Activated CD8-positive, alpha-beta memory T cell treated with anti-CD3 and anti-CD28 coated beads, Interleukin-2, amount 50 U/mL, for 1 hour (primary cell): ENCODE data around the gene ASS1.

ENCODE experiments used
- DNase-seq: peaks from one replicate; pipeline ENCODE4 v3.0.0-alpha.2; 2020; ENCODE audit errors: extremely low read depth

The ASS1 gene

DNA sequence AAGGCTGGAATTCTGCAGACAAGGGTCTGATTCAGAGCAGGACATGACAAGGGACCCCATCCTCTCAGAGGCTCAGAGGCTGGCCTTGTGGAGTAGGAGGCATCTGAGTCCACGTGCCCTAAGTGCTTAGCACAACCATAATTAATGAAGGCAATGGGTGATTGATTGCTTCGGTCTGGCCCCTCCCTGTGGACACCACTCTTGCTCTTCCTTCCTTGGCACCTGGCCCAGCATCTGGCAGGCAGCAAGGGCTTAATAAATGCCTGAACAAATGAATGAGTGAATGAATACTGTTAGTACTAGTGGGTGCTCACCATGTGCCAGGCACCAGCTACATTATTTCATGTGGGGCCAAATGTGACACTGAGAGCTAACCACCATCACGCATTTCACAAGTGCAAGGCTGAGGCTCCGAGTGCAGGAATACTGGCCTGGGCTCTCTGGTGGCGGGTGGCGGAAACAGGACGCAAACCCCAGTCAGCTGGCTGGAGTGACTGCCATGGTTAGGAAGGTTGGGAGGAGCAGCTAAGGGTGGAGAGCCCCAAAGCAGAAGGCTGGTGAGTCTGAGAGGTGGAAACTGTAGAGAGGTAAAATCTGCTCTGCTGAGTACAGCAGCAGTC, 53.6 kb downstream of the ASS1 start:
- no peak for DNase-seq

DNA sequence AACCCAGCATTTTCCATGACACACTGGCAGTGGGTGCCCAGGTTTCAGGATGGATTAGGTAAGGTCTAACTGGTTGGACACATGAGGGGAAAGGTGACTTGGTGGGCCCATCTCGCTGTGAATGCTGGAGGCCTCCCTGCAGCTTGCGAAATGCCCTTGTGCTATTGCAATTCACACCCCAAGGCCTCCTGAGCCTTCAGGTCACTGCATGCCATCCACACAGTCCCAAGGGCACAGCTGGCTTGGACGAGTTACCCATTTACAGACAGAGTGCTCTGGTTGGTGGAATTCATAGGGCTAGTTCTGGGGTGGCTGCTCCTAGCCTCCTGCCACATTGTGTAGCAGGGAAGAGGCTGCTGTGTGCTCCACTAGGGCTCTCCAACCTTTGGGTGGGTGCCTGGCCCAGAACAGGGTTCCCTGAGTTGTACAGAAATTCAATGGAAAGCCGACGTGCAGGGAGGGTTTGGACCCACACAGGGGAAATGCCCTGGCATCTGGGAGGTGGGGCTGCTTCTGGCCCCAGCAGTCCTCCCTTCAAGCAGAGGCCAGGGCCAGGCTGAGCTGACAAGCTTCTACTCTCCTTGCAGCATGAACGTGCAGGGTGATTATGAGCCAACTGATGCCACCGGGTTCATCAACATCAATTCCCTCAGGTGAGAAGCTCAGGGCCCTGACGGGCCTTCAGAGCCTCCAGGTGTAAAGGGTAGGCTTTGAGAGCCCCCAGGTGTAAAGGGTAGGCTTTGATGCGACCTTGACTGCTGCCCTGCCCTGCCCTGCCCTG, 54.3 kb downstream of the ASS1 start:
- DNase-seq, result no peak

DNA sequence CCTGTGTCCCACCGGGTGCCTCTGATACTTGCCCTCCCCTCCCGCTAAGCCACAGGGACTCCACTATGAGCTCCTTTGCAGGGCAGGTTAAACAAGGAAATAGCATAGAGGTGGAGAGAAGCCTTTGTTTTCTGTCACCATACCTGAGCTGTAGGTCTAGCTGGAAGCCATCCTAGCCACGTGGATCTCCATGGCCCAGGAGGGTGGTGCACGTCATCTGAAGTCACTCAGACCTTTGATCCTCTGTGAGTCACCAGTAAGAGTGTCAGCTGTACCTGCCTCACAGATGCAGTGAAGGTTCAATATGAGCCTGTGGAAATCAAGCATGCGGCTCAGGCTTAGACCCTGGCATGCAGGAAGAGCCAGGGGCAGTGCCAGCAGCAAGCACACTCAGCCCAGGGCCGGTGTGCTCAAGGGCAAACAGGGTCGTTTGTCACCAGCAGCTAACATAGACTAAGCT, 55.1 kb downstream of the ASS1 start:
- no peak for DNase-seq

DNA sequence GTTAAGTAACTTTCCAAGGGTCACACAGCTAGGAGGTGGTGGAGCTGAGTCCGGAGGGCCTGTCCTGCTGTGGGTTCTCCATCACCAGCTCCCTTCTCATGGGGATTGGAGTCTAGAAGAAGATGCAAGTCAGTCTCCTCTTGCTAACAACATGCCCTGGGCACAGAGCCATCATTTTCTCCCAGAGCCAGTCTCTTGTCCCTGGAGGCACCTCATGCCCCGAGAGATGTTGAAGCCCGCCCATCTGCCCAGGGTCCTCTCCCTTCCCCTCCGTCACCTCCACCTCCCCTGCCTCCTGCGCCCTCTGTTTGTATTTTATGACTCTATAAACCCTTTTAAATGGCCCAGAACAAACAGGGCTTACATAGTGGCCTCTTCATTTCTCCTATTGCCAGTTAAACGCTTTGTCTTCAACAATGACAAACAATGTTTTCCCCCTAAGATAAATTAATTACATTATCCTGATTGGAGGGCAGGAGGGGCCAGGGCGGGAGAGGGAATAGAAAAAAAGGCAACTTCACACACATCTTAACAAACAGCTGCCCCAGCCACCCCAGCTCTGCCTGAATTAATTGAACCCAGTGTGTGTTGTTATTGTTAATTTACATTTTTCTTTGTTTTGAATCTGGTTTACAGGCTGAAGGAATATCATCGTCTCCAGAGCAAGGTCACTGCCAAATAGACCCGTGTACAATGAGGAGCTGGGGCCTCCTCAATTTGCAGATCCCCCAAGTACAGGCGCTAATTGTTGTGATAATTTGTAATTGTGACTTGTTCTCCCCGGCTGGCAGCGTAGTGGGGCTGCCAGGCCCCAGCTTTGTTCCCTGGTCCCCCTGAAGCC, 55.8 kb downstream of the ASS1 start:
- DNase-seq, result no peak

DNA sequence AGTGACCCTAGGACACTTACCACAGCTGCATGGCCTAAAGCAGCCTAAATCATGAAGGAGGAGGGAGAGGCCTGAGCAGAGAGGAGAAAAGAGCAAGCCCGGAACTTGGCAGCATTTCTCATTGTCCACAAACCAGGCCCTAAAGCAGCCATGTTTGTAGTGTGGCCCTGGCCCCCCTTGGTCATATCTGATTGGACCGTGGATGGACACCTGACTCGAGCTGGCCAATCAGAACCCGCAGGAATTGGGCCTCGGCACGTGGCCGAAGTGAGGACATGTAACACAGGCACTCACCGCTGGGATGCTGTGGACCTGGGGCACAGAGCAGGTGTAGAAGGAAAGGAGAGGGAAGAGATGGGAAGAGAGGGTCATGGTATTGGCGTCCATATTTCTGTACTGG, 56.9 kb downstream of the ASS1 start:
- no peak for DNase-seq

DNA sequence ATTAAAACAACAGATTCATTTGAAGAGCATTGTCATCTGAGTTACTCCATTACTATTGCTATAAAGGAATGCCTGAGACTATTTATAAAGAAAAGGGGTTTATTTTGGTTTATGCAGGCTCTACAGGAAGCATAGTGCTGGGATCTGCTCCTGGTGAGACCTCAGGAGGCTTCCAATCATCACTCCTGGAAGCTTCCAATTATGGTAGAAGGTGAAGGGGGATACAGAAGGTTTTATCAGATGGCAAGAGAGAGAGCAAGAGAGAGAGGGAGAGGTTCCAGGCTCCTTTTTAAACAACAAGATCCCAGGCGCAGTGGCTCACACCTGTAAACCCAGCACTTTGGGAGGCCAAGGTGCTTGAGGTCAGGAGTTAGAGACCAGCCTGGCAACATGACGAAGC, 63.5 kb downstream of the ASS1 start:
- DNase-seq, result no peak

DNA sequence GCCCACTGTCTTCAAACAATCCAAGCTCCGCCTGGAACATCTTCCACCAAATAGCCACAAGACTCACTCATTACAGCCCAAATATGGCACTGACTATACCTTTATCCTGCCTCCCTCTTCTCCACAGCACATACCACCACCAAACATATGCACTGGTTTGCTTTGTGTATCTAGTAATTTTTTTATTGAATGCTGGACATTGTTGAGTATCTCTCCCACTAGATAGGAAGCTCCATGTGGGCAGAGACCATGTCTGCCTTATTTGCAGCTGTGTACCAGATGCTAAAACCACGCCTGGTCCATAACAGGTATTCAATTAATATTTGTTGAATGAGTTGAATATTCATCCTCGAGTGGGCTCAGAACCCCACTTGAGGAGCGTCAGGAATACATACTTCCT, 67.4 kb downstream of the ASS1 start:
- no peak for DNase-seq

DNA sequence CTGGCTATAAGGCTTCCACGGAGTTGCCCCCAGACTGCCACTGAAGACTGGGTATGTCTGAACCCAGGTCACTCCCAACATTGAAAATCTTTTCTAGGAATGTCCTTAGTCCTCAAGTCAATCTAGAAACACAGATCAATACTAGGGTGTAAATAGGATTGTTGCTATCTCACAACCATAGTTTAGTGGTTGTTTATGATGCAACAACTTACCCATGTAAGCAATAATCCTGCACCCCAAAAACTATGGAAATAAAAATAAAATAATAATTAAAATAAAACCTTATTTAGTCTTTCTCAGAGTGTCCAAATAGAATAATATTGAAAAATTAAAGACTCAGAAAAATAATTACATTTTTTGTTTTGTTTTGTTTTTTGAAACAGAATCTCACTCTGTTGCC, 68.3 kb downstream of the ASS1 start:
- DNase-seq, result no peak

DNA sequence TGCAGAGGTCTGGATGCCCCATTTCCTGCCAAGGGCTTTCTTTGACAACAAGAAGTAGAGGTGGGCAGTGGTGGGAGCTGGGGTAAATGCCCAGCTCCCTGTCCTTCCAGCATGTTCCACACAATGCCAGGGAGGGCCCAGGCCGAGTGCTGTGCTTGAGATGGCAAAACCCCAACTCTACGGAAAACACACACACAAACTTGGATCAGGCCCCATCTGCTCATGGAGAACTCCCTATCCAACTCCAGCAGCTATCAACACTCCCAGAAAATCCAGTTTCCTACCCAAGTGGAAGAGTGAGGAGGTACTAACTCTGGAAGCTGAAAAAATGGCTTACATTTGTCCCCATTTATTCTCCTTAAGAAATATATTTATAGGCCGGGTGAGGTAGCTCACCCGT, 73.5 kb downstream of the ASS1 start:
- no peak for DNase-seq

DNA sequence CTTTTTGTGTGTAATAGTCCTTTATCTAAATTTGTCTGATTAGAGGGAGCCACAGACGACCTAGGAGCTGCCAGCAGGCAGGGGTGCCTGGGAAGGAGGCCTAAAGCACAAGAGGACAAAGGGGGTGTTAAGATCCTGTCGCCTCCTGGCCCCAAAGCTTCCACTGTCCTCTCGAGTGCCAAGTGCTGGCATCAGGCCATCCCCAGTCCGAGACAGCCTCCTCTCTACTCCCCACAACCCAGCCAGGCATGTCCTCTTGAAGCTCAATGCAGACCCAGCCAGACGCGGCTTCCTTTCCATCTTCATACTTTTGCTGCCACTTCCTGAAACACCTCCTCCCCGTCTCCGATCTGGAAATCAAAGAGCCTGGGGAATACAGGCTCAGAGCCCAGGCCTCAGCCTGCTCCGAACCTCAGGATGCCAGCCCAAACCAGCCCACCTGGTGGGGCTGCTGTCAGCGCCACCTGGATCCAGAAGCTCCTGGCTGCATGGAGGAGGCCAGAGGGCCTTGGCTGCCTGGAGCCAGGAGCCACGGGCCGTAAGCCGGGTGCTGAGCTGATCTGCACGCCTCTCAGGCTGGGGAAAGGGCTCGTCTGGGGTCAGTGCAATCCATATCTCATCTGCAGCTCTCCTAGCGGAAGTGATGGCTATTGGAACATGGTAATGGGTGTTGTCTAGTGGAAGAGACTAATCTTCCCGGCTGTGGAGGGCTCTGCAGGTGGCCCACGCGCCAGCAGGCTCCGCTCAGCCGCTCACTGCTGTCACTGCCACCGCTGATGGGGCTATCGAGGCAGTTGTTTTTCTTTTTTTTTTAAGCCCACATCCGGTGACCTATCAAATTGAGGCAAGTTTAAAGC, 74.4 kb downstream of the ASS1 start:
- DNase-seq, result no peak

DNA sequence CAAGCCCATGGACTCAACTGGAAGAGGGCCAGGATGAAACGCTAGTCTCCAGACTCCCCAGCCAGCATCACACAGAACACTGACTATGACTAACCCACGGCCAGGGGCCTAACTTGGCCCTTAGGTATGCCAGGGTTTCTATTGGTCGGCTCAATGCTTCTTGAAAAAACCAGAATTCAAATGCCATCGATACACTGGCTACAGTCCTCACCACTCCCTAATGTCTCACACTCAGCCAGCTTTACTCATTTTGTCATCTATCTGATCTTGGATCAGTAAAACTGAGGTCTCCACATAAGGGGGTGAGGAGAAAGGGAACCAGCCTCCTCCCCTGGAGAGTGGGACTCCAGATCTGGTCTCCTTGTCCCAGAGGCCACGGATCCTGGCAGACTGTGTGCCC, 75.2 kb downstream of the ASS1 start:
- no peak for DNase-seq

DNA sequence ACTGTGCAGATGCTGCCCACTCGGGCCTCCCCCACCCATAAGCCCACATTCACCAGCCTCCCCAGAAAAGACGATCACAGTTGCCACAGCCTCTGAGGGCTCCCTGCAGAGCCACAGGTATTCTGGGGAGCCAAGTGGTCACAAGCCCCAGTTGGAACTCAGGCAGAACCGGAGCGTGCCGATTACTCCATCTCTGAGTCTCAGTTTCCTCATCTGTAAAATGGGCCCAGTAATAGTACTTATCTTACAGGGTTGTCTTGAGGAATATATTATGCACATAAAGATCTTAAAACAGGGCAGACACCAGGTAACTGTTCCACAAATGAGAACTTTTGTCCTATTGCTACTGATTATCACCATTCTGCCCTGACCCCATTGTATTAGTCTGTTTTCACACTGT, 77.0 kb downstream of the ASS1 start:
- no peak for DNase-seq

DNA sequence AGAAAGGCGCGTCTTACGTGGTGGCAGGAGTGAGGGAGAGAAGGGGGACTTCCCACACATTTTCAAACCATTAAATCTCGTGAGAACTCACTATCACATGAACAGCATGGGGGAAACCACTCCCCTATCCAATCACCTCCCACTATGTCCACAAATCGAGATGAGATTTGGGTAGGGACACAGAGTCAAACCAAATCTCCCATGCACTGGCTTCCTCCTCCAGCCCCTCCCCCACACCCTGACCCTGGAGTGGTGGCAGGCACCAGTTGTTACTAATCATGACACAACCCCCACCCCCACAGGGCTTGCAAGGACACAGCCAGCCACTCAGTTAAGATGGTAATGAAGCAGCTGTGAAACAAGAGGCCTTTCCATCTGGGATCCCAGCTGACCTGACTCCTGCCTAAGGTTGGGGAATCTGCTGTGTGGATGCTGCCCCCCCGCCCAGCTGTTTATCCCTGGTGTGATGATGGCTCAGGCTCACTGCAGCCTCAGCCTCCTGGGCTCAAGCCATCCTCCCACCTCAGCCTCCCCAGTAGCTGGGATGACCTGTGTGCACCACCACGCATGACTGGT, 77.6 kb downstream of the ASS1 start:
- no peak for DNase-seq

DNA sequence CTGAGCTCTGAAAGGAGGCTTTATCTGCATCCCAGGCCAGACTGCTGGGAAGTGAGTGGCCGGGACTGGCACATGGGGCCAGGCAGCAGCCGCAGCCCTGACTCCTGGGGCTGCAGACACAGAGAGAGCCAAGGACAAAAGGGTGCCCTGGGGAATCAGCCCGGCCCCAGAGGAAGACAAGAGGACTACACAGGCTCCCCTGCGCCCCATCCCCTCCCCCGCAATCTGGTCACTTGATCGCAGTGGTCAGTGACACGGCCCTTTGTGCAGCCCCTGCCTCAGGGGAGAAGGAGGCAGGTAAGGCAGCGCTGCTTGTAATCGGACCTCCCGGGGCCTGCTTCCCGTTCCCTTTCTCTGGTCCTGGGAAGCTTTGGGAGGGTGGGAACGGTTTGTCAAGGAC, 79.2 kb downstream of the ASS1 start:
- no peak for DNase-seq

DNA sequence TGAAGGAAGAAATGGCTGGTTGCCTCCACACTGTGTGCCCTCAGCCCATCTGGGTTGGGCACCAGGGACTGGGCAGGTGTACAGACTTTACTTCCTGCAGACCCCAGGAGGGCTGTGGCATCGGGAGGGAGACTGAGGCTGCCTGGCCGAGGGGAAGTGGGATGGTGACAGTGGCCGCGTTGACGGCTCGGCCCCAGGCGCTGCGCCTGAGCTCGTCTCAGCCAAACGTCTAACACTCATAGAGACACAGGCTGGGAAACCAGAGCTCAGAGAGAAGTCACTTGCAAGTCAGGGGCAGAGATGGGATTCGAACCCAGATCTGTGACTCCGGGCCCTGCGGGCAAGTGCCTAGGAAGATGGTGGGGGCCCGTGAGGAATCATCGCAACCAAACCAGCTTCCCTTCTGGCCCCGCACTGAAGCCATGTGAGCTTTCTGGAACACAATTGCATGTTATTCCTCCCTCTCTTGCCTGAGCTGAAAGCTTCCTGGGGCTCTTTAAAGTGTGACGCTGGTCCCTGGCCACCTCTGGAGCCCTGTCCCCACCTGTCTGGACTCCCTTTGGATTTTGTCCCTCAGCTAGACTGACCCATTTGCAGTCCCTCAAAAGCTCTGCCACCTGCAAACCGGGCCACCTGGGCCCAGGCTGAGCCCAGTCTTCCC, 81.6 kb downstream of the ASS1 start:
- DNase-seq, result no peak

DNA sequence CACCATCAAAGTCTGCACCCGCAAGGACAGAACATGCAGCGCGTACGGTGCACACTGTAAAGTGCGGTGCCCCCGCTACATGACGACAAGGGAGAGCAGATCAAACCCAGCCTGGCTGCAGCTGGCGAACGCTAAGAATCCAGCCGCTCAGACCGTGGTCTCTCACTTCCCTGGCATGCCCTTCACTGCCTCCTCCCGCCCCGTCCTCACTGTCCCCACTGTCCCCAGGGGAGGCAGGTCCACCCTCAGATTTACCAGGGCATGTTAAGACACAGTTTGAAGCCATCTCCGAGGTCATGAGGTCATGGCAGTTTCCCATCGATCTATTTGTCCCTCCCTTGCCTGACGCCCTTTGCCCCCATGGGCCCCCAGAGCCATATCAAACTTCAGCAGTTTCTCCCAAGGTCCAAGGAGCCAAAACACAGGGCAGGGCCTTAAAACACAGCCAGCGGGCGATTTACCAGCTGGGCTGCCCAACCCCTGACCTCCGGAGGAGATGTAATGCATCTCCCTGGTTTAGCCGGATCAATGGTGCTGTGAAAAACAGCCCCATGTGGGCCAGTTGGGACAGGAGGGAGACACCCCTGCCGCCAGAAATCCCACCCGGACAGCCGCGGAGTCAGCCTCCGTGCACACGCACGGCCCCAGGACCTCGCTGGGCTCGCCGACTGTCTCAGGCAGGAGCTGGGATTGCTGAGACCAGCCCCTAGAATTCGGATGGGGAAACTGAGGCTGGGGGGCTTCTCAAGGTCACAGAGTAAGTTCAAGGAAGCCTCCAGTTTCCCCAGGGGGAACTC, 82.3 kb downstream of the ASS1 start:
- no peak for DNase-seq

DNA sequence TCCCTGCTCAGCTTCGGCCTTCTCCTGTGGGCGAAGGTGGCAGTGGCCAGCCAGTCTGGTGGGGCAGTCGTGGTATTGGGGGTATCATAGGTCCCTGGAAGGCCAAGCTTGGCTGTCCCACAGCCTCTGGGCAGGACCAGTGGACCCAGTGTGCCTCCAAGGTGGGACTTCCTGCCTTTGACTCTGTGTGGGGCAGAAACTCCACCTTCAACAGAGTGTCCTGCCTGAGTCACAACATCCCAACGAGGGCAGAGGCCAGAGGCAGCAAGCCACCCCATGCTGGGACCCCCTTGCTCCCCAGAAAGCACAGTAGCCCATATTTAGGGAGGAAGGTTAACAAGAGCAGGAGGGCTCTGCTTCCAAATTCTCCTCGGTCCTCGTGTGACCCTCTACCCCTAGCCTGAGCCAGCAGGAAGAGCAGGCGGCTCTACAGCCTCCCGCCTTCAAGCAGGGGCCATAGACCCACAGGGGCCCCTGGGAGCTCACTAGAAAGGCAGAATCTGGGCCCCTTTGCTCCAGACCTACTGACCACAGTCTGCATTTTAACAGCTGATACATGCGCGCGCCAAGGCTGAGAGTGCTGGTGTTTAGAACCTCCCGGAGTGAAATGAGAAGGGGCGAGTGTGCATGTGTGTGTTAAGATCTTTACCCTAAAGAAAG, 83.0 kb downstream of the ASS1 start:
- no peak for DNase-seq

DNA sequence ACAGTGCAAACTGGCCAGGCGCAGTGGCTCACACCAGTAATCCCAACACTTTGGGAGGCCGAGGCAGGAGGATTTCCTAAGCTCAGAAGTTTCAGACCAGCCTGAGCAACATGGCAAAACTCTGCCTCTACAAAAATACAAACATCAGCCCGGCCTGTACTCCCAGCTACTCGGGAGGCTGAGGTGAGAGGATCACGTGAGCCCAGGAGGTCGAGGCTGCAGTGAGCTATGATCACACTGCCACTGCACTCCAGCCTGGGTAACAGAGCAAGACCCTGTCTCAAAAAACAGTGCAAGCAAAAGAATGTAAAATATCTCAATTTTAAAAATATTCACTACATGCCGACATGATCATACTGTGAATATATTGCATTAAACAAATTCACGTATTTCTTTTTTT, 83.9 kb downstream of the ASS1 start:
- DNase-seq, result no peak

DNA sequence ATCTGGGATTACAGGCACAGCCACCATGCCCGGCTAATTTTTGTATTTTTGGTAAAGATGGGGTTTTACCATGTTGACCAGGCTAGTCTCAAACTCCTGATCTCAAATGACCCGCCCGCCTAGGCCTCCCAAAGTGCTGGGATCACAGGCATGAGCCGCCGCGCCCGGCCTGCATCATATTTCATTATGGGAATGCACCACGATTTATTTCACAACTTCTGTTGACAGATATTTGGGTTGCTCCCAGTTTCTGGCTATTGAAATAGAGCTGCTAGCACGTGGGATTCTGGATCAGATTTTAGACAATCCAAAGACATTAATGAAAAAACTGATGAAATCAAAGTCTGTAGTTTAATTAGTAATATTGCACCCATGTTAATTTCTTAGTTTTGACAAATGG, 86.2 kb downstream of the ASS1 start:
- no peak for DNase-seq

DNA sequence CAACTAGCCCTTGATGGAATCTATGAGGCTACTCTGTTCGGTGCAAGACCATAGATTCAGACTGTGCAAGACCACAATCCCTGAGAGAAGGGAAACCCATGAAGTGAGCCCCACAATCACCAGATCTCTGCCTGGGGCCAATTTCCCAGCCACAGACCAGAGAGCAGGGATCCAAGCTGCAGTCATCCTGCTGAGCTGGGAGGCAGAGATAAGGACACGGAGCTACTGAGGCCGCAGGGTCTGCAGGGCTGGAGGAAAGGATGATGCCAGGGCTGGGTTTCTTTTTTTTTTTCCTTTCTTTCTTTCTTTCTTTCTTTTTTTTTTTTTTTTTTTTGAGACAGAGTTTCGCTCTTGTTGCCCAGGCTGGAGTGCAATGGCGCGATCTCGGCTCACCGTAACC, 86.9 kb downstream of the ASS1 start:
- no peak for DNase-seq
